NB4 (cell line): ENCODE data around the gene GPR146.
"Not testable (repeated sequence)": the region's sequence is repeated elsewhere in the genome, so short reads cannot be mapped to it uniquely, and the experiment has no call there.

Experiments used
- CTCF ChIP-seq: IDR thresholded peaks from one replicate; pipeline ENCODE4 v1.5.1; 2012; ENCODE audit warnings: low read depth, low read length
- MYC ChIP-seq: IDR thresholded peaks from 2 replicates; pipeline ENCODE4 v1.6.1; 2011; ENCODE audit warnings: low read depth, low read length
- POLR2A ChIP-seq: IDR thresholded peaks from 2 replicates; pipeline ENCODE4 v1.6.1; 2011; ENCODE audit warnings: mild to moderate bottlenecking; ENCODE audit not compliant: insufficient read length; ENCODE audit errors: extremely low read depth
- TF ChIP-seq, protein P1 (sequence below): IDR thresholded peaks from 2 replicates; pipeline ENCODE4 v1.6.1; 2011; ENCODE audit warnings: low read depth, low read length

GRCh38 chr7:1002445-1002844 lies 41.9 kb upstream of the GPR146 start:
- TF ChIP-seq CTCF, POLR2A, MYC: not testable (repeated sequence)
- TF ChIP-seq, protein P1, sequence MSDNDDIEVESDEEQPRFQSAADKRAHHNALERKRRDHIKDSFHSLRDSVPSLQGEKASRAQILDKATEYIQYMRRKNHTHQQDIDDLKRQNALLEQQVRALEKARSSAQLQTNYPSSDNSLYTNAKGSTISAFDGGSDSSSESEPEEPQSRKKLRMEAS, result not testable (repeated sequence)
